ENCODE results near the gene MX2.
"Not testable (repeated sequence)": the region's sequence is repeated elsewhere in the genome, so short reads cannot be mapped to it uniquely, and the experiment has no call there.

MX2 gene

DNA sequence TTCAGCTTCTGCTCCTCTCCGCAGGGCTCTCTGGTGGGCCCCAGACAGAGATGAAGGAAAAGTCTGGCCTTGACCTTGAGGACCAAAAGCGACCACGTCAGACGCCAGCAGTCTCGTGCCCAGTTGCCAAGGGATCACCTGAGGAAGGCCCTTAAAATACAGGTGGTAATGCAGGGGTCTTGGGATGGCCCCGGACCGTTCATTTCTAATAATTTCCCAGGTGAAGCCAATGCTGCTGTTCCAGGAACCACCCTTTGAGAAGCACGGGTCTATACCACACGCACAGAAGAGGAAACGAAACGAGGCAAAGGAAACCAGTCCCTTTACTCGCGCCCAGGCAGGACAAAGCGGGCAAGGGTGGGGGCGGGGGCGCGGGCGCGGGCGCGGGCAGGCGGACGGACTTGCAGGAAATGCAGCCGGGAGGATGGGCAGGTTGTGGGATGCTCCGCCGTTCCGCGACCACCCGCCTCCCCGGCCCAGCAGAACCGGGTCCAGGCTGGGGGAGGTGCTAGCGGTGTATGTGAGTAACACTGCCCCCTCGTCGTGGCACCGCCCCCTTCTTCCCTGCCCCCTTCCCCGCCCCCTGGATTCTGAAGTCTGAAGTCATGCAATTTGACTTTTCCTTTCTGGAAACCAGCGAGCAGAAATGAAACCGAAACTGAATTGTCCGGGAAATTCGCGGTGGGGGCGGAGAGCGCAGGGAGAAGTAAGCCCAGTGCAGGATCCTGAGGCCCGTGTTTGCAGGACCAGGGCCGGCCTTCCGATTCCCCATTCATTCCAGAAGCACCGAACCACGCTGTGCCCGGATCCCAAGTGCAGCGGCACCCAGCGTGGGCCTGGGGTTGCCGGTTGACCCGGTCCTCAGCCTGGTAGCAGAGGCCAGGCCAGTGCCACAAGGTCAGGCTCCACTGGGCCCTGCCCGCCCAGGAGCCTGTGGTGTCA lies 58.4 kb downstream of the MX2 start:
- peak; percentile 61 for DNase-seq

DNA sequence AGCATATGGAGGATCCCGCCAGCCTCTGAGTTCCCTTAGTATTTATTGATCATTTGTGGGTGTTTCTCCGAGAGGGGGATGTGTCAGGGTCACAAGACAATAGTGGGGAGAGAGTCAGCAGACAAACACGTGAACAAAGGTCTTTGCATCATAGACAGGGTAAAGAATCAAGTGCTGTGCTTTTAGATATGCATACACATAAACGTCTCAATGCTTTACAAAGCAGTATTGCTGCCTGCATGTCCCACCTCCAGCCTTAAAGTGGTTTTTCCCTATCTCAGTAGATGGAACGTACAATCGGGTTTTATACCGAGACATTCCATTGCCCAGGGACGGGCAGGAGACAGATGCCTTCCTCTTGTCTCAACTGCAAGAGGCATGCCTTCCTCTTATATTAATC lies 59.2 kb downstream of the MX2 start:
- not testable (repeated sequence) for DNase-seq

DNA sequence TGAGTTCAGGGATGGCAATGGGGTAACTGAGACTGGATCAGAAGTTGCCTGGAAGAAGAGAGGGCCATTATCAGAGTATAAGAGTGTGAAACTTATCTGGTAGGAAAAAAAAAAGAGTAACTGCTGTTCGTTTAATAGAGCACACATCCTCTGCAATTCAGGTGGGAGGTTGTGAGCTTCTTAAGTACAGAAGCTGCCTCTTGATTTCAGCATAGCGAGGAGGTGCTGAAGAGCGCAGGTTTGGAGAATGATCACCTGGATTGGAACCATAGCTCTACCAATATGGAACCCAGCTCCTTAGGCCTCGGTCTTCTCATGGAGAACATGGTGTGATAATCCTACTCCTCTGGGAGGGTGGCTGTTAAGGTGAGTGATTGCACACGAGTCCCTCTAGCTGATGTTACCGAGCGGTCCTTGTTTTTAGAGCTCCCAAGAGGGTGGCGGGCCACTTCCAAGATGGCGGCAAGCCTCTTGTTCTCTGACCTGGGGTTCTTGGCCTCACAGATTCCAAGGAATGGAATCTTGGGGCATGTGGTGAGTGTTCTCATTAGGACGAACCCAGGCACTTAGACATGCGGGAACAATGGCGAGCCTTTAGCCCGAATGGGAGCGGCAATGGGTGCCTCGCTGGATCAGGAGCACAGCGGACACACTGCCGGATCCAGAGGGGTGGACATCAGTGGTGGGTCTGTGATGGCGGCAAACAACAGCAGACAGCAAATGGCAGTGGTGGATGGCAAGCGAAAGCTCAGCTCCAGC lies 60.9 kb downstream of the MX2 start:
- DNase-seq: no peak

DNA sequence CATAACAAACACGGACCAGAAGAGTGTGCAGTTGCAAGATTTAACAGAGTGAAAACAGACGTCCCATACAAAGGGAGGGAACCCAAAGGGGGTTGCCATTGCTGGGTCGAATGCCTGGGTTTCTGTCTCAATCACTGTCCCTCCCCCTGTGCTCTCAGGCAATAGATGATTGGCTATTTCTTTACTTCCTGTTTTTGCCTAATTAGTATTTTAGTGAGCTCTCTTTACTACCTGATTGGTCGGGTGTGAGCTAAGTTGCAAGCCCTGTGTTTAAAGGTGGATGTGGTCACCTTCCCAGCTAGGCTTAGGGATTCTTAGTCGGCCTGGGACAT lies 61.4 kb downstream of the MX2 start:
- DNase-seq: not testable (repeated sequence)

DNA sequence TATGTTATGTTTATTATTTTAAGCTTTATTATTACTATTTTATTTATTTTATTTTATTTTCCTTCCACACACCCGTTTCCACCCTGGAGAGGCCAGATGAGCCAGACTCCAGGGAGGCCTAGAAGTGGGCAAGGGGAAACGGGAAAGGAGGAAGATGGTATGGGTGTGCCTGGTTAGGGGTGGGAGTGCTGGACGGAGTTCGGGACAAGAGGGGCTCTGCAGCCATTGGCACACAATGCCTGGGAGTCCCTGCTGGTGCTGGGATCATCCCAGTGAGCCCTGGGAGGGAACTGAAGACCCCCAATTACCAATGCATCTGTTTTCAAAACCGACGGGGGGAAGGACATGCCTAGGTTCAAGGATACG lies 63.7 kb downstream of the MX2 start:
- DNase-seq: no peak

DNA sequence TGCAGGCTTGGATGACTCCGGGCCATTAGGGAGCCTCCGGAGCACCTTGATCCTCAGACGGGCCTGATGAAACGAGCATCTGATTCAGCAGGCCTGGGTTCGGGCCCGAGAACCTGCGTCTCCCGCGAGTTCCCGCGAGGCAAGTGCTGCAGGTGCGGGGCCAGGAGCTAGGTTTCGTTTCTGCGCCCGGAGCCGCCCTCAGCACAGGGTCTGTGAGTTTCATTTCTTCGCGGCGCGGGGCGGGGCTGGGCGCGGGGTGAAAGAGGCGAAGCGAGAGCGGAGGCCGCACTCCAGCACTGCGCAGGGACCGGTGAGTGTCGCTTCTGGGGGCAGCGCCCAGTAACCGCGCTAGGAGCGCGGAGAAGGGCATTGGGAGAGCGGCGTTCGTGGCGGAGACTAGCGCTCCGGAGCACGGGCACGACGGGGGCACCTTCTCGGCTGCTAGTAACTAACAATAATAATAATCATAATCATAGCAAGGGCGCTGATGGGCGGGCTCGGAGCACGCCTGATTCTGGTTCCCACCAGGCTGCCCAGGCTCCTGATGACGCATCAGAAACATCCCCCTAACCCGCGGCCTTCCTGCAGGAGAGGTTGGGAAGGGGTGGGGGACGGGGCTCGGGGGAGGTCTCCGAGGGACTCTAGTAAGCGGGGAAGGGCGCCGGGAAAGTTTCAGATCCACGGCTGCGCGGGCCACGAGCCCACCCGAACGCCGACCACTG lies 64.3 kb downstream of the MX2 start, which contains the start of gene MX1:
MX1 (plus strand) TSS at position 286 of the 722 bp plus-strand sequence. CDS start 5,832 bp downstream, outside the sequence.
- DNase-seq: peak; percentile 87

DNA sequence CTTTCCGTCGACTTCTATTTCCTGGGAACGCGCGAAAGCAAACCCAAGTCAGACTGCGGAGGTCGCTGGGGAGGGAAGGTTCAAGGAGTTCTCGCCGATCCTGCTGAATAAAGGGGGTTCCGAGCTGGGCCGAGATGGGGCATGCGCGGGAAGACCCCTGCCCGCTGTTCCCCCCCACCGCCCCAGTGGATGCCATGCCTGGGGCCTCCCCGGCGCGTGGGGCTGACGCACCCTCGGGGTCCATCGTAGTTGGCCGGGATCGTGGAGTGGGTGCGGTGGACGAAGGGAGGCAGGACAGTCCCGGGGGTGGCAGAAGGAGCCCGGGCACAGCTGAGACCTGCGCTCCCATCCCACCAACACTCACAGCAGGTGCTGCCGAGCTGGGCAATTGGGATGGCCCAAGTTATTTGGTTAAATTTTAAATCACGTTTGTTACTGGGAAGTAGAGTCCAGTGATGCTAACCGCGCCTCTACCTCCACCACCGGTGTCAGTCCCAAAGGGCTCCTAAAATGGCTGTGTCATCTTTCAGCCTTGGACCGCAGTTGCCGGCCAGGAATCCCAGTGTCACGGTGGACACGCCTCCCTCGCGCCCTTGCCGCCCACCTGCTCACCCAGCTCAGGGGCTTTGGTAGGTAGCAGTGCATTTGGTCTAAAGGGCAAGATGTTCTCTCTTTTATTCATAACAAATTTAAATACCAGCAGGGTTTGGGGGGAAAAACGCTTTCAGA lies 65.0 kb downstream of the MX2 start:
- peak; percentile 13 for DNase-seq

DNA sequence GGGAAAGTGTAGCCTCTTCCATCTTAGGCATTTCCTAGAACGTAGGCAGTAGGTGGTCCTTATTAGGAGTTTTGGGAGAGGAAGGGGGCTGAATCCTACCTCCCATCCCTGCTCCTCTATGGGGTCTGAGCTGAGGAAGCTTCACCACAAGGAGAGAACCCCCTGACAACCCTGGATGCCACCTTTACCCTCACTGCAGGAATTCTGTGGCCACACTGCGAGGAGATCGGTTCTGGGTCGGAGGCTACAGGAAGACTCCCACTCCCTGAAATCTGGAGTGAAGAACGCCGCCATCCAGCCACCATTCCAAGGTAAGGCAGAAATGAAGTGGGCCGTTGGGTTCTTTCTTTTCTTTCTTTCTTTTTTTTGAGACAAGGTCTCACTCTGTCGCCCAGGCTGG lies 65.7 kb downstream of the MX2 start:
- DNase-seq: no peak

DNA sequence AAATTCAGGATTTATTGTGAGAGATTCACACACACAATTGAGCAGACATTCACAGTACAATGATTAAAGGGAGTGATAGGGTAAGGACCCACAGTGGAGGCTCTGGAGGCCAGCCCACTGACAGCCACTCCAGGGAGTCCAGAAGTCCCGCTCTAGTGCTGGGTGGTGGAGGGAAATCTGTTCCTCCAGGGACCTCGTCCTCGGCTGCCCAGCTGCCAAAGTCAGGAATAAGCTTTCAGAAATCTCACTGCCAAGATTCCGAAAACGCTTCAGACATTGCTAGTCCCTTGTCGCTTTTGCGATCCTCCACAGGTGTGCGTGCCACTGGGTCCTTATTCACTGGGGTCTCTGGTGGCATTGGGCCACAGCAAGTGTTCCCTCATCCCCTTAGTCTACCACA lies 66.5 kb downstream of the MX2 start:
- no peak for DNase-seq

DNA sequence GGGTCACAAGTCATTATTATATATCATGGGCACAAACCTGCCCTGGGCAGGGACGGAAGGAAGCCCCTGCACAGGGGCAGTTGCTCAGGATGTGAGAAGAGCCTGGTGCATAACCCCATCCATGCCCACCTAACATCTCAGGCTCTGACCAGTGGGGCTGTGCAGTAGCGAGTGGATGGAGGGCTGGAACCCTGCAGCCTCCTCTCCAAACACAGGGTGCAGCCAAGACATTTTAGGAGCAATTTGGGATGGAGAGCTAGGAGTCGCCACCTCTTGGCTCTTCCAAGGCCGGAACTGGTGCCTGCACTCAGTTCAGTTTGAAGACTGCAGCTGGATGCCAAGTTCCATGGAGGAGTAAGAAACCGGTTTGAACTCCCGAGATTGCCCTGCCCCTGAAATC lies 67.0 kb downstream of the MX2 start:
- DNase-seq: no peak

DNA sequence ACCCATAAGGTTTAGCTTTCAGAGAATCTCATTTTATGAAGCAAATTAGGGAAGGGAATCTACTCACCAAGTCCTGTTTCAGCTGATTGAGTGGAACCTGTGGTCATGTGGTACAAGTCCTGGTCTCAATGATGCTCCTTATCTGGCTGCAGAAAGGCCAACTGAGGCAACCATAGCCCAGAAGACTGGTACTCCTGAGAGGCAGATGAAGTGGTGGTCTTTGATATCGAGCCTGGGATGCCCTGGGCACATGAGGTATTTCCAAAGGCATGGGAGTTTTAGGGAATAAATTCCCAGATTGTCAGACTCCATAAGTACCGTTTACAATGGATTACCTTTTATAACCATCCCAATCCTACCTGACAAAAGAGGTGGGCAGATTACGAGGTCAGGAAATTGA lies 67.5 kb downstream of the MX2 start:
- DNase-seq: no peak

DNA sequence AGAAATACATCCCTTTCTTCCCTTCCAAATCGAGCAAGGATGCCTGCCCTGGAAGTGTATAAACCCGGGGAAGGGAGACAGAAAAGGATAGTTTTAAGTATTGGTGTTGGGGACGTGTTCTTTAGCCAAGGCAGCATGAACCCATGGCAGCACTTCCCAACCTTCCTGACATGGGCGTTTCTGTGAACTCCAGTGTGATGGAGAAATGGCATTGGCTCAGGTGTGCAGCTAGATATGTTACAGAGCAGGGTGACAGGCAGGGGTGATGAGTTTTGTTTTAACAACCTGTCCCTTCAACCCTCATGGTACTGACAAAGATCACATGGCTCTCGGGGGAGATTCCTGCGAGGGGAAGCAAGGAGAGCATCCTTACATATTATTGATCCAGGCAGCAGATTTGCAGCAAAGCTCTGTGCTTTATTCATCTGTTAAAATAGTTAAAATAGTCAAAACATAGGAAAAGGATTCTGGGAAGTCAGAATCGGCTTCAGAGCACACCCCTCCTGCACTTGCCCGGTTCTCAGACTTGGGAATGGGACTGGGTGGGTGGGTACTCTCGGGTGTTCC lies 68.2 kb downstream of the MX2 start:
- no peak for DNase-seq

DNA sequence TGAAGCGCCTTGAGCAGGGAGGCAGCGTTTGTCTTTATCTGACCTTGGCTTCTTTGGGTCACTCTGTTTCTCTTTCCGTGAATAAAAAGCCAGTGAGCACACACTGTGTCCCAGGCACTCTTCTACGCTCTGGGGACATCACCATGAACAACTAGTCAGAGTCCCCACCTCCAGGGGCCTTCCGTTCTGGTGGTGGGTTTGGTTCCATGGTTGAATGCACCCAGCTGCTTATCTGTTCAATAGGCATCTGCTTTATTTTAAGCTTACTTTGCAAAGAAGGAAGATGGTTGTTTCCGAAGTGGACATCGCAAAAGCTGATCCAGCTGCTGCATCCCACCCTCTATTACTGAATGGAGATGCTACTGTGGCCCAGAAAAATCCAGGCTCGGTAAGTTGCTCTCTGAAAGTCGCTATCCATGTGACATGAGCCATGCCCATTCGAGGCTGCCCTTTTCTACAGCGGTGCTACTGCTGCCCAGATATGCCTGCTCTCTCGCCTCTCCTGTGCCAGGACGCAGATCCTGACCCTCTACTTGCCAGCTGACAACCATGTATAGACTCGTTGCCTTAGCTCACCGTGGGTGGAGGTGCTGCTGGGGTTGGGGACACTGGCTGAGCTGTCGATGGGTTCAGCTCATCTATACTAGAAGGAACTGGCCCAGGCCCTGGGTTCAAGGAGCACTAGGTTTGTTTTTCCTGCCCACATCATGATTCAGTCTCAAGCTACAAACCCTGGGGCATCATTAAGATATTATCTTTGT lies 70.1 kb downstream of the MX2 start:
- DNase-seq: no peak

DNA sequence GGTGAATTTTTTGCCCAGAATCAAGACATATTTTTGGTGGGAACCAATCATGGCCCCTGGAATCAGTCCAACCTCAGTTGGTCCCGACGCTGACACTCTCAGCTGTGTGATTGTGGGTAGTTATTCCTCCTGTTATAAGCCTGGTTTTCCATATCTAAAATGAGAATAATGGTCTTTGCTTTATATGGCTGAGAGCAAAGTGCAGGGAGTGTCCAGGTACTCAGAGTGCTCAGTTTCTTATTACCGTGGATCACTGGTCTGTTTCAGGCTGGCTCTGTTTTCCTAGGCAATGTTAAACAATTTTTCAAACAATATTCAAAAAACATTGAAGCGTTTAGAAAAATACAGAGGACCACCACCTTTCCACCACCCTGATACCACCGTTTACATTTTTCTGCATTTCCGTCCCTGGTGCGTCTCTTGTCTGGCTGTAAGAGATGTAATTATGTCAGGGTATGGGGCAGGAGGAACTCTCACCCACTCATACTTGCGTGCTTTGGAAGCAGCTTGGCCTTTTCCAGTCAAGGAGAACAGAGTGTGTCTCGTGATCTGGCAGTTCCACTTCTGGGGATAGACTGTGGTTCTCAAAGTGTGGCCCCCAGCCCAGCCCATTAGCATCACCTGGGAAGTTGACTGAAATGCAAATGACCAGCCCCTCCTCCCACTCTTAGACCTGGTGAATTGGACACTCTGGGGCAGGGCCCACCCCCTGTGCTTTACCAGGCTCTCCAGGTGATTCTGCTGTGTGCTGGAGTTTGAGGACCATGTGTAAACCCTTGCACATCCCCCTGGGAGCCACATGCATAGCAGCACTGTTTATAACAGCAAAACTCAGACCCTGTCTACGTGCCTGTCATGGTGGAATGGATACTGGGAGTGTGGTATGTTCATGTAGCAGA lies 71.0 kb downstream of the MX2 start:
- no peak for DNase-seq

DNA sequence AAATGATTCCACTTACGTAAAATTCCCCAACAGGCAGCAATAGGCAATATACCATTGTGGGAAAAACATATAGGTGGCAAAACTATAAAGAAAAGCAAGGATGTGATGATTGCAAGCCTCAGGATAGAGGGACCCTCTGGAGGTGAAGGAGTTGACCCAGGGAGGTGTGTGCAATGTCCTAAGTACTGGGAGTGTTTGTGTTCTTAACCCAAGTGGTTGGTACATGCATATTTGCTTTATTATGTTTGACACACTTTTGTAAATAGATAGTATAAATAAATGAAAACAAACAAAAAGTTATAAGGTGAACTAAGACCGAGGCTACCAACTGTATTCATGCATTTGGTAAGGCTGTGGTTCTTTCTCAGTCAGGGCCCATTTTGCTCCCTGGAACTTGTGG lies 71.7 kb downstream of the MX2 start:
- DNase-seq: no peak

DNA sequence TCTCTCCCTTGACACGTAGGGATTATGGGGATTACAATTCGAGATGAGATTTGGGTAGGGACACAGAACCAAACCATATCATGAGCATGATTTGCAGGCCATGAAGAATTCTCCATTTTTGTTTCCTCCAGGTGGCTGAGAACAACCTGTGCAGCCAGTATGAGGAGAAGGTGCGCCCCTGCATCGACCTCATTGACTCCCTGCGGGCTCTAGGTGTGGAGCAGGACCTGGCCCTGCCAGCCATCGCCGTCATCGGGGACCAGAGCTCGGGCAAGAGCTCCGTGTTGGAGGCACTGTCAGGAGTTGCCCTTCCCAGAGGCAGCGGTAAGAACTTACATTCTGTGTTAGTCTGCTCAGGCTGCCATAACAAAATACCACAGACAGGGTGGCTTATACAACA lies 73.9 kb downstream of the MX2 start:
- no peak for DNase-seq

DNA sequence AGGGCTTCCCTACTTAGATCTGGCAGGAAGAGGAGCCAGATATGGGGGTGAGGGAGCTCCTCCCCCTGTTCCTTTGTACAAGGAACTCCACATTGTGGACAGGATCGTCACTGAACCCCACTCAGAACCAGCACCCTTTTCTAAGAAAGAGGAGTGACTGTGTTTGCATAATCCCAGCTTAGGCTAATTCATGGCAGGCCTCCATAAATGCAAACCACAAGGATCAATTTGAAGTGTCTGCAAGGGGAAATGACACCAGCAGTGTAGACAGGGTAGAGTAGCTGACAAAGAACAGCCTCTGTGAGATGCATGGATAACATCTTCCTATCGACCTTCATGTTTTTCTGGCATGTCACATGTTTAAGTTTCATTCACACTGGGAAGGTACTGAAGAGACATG lies 75.9 kb downstream of the MX2 start:
- DNase-seq: no peak

DNA sequence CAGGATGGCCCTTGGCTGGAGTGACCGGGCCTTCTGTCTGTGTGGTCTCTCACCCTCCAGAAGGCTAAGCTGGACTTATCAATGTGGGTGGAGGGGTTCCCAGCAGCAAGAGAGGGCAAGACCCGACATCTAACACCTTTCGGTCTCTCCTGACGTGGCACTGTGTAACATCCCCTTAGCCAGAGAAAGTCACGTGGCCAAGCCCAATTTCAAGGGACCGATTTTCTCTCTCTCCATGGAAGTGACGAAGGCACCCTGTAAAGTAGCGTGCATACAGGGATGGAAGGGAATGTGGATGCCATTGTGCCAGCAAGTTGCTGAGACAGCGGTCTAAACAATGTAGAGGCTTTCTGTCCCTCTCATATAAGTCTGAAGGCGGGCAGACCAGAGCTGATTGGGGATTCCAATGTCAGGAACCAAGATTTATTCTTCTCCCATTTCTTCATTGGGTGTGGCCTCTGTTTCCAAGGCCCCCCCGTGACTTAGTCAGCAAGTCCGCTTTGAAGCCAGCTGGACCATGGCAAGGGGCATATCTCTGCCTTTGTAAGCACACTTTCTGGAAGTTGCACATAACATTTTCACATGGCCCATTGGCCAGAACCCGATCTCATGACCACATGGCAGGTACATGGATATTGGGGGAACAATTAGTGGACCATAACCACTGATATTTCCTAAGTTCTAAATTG lies 76.7 kb downstream of the MX2 start:
- no peak for DNase-seq

DNA sequence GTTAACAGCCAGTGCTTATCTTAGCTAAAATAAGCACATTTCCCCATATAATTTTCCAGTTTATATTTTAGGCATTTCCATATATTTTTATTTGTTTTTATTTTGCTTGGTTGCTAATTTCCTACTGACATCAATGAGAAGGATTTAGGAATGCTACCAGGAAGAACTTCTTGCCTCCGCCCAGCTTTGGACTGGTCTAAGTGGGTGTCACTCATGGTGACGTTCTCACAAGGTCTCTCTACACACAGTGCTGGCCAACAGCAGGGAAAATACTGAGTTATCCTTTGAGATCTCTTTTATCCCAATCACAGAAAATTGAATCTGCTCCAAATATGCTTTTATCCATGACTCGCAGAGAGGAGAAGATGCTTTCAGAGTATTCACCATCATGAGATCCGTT lies 77.4 kb downstream of the MX2 start:
- no peak for DNase-seq

DNA sequence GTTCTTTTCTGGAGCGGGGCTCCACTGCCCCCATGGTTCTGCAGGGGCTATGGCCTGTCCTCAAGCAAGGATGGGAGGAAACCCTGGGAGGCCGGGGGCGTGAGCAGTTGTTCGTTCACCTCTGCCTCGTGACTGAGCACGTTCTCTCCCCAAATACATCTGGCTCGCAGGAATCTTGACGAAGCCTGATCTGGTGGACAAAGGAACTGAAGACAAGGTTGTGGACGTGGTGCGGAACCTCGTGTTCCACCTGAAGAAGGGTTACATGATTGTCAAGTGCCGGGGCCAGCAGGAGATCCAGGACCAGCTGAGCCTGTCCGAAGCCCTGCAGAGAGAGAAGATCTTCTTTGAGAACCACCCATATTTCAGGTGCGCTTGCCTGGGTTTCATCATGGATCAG lies 79.7 kb downstream of the MX2 start:
- no peak for DNase-seq

Measured in stimulated activated CD4-positive, alpha-beta T cell treated with anti-CD3 and anti-CD28 coated beads, Interleukin-15, amount 100 ng/mL, for 24 hours (primary cell).